Renal cortical epithelial cell (primary cell): ENCODE measurements around the gene GTF2IRD1. TPM values are rescaled to one million over a fixed set of nuclear protein-coding genes. Genes with fewer than 3 reads are reported as not detected.
"Not testable (repeated sequence)": the region's sequence is repeated elsewhere in the genome, so short reads cannot be mapped to it uniquely, and the experiment has no call there.

Source experiments
- DNase-seq: peaks from one replicate; pipeline ENCODE4 v3.0.0-alpha.2; 2011; ENCODE audit warnings: low read depth
- total RNA-seq: library from RNA; depleted of rRNA; stranded (reverse); fragments of >200 nt; gene quantifications from 2 replicates; pipeline ENCODE4 v1.2.3, GENCODE V29; 2014

The GTF2IRD1 gene
- total RNA-seq, 1 donor from 2014 or later, result 52.2 TPM

- no peak for DNase-seq
Measured at GRCh38 chr7:74466196-74466813, 12.6 kb downstream of the GTF2IRD1 start.

GRCh38 chr7:74467876-74468275 lies 14.2 kb downstream of the GTF2IRD1 start:
- no peak for DNase-seq

GRCh38 chr7:74470504-74470903 lies 16.8 kb downstream of the GTF2IRD1 start:
- no peak for DNase-seq

GRCh38 chr7:74473116-74473515 lies 19.4 kb downstream of the GTF2IRD1 start:
- DNase-seq, result no peak

GRCh38 chr7:74474271-74474865 lies 20.7 kb downstream of the GTF2IRD1 start:
- no peak for DNase-seq

GRCh38 chr7:74475243-74475986 lies 21.7 kb downstream of the GTF2IRD1 start:
- no peak for DNase-seq

- no peak for DNase-seq
Measured at GRCh38 chr7:74475987-74476350, 22.3 kb downstream of the GTF2IRD1 start.

- peak; percentile 56 for DNase-seq
Measured at GRCh38 chr7:74476626-74477025, 22.9 kb downstream of the GTF2IRD1 start.

GRCh38 chr7:74478671-74479065 lies 25.0 kb downstream of the GTF2IRD1 start:
- no peak for DNase-seq

- peak; percentile 76 for DNase-seq
Measured at GRCh38 chr7:74479066-74479781, 25.5 kb downstream of the GTF2IRD1 start.

GRCh38 chr7:74479961-74480829 lies 26.5 kb downstream of the GTF2IRD1 start:
- peak; percentile 69 for DNase-seq

- peak; percentile 90 for DNase-seq
Measured at GRCh38 chr7:74480861-74481417, 27.2 kb downstream of the GTF2IRD1 start.

- DNase-seq, result peak; percentile 41
Measured at GRCh38 chr7:74481458-74482196, 27.9 kb downstream of the GTF2IRD1 start.

- no peak for DNase-seq
Measured at GRCh38 chr7:74482197-74482467, 28.4 kb downstream of the GTF2IRD1 start.

- peak; percentile 98 for DNase-seq
Measured at GRCh38 chr7:74482629-74483401, 29.1 kb downstream of the GTF2IRD1 start.

GRCh38 chr7:74483402-74484336 lies 30.0 kb downstream of the GTF2IRD1 start:
- peak; percentile 94 for DNase-seq

GRCh38 chr7:74485611-74486010 lies 31.9 kb downstream of the GTF2IRD1 start:
- no peak for DNase-seq

GRCh38 chr7:74488518-74489030 lies 34.9 kb downstream of the GTF2IRD1 start:
- not testable (repeated sequence) for DNase-seq
